Astrocyte (in vitro differentiated cells and primary cell): Measurements from ENCODE around the gene PRDM10.

Experiments
- EZH2 ChIP-seq: IDR thresholded peaks from 2 replicates; pipeline ENCODE4 v1.6.1; 2012; ENCODE audit warnings: mild to moderate bottlenecking, low read length, inconsistent platforms; ENCODE audit not compliant: insufficient read depth
- TF ChIP-seq, protein P1 (sequence below): IDR thresholded peaks from 2 replicates; pipeline ENCODE4 v1.5.1; 2011; ENCODE audit warnings: low read depth, mild to moderate bottlenecking, inconsistent platforms, low read length, moderate library complexity; ENCODE audit not compliant: insufficient read depth

DNA sequence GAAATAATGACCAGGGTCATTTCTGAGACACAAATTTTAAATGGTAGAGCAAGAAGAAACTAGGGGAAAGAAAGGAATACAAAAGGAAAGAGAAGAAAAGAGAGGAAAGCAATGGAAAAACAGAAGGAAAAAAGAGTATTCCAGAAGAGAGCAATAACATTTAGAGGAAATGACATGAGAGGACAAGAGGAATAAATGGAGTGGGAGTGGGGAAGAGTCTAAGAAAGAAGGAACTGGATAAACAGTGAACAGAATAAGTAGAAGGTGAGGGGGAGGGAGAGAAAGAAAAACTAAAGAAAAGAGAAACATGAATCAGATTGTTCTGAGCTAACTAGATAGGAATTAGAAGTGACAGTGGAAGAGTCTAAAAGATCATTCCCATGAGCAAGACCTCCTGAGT is 28.4 kb downstream of the PRDM10 start:
- TF ChIP-seq, protein P1, sequence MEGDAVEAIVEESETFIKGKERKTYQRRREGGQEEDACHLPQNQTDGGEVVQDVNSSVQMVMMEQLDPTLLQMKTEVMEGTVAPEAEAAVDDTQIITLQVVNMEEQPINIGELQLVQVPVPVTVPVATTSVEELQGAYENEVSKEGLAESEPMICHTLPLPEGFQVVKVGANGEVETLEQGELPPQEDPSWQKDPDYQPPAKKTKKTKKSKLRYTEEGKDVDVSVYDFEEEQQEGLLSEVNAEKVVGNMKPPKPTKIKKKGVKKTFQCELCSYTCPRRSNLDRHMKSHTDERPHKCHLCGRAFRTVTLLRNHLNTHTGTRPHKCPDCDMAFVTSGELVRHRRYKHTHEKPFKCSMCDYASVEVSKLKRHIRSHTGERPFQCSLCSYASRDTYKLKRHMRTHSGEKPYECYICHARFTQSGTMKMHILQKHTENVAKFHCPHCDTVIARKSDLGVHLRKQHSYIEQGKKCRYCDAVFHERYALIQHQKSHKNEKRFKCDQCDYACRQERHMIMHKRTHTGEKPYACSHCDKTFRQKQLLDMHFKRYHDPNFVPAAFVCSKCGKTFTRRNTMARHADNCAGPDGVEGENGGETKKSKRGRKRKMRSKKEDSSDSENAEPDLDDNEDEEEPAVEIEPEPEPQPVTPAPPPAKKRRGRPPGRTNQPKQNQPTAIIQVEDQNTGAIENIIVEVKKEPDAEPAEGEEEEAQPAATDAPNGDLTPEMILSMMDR: no peak
- TF ChIP-seq EZH2: no peak
